Breast epithelium (tissue), 3 donors: ENCODE measurements around the gene MEMO1.

Source experiments
- POLR2A ChIP-seq: fragments of 450-650 bp; IDR thresholded peaks from one replicate; pipeline ENCODE4 v1.6.1; 2016; ENCODE audit warnings: antibody characterized with exemption, mild to moderate bottlenecking, moderate library complexity
- POLR2AphosphoS5 ChIP-seq, 3 donors: sonication (generic); formaldehyde crosslinking; IDR thresholded peaks; one replicate each; pipeline ENCODE4 v1.6.1; 2017; ENCODE audit warnings: antibody characterized with exemption in 3 of 3
- TF ChIP-seq, protein P1 (sequence below), 3 donors: fragments of 450-650 bp; IDR thresholded peaks; one replicate each; pipeline ENCODE4 v1.5.1; 2016 to 2017; ENCODE audit warnings: antibody characterized with exemption in 3 of 3, mild to moderate bottlenecking in 3 of 3, moderate library complexity in 3 of 3

DNA sequence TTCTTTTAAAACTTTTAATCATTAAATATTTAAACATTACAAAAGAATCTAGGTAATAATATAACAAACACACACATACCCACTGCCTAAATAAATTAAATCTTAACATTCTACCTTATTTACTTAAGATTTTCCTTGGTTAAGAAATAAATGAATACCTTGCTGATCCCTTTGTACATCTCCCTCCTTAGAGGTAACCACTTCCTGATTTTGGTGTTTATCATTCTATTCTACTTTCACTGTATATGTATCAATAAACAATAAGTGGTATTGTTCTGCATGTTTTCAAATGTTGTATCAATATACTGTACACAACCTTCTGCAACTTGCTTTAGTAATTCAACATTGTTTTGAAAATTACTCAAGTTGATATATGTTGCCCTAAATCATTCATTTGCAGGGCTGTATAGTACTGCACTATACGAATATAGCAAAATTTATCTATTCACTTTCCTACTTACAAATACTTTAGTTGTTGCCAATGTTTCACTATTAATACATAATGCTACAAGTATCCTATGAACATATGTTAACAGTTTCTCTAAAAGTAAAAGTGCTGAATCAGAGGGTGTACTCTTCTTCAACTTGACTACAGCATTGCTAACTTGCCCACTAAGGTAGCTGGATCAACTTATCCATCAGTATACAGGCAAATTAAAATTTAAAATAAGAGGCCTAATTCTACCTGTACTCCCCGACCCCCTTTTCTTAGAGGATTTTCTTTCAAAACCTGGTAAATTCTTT is 65.8 kb downstream of the MEMO1 start:
- no peak for TF ChIP-seq POLR2A
- TF ChIP-seq, protein P1, sequence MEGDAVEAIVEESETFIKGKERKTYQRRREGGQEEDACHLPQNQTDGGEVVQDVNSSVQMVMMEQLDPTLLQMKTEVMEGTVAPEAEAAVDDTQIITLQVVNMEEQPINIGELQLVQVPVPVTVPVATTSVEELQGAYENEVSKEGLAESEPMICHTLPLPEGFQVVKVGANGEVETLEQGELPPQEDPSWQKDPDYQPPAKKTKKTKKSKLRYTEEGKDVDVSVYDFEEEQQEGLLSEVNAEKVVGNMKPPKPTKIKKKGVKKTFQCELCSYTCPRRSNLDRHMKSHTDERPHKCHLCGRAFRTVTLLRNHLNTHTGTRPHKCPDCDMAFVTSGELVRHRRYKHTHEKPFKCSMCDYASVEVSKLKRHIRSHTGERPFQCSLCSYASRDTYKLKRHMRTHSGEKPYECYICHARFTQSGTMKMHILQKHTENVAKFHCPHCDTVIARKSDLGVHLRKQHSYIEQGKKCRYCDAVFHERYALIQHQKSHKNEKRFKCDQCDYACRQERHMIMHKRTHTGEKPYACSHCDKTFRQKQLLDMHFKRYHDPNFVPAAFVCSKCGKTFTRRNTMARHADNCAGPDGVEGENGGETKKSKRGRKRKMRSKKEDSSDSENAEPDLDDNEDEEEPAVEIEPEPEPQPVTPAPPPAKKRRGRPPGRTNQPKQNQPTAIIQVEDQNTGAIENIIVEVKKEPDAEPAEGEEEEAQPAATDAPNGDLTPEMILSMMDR (IDR thresholded peaks at IDR 0.05), result no peak
- no peak for TF ChIP-seq POLR2AphosphoS5 (IDR thresholded peaks at IDR 0.05)
